ENCODE data around the gene APMAP.
"Not testable (repeated sequence)": the region's sequence is repeated elsewhere in the genome, so short reads cannot be mapped to it uniquely, and the experiment has no call there.

The APMAP gene

GRCh38 chr20:24950128-24950835 lies 42.3 kb downstream of the APMAP start:
- DNase-seq: no peak

GRCh38 chr20:24949756-24950127 lies 42.8 kb downstream of the APMAP start:
- peak in 1 of 5 experiments; percentile 56 for DNase-seq

GRCh38 chr20:24948939-24949679 lies 43.4 kb downstream of the APMAP start, which contains the start of gene CST7:
CST7 (plus strand) TSS chr20:24949269; CDS start chr20:24949506, 237 bp downstream.
- peak in 4 of 5 experiments; percentile 62 to 98 (median 82) for DNase-seq

GRCh38 chr20:24948396-24948938 lies 44.1 kb downstream of the APMAP start:
- not testable (repeated sequence) for DNase-seq

- DNase-seq: not testable (repeated sequence)
Measured at GRCh38 chr20:24946376-24946775, 46.2 kb downstream of the APMAP start.

GRCh38 chr20:24943731-24944130 lies 48.8 kb downstream of the APMAP start:
- DNase-seq: no peak

GRCh38 chr20:24943196-24943595 lies 49.4 kb downstream of the APMAP start:
- no peak for DNase-seq

GRCh38 chr20:24942679-24943078 lies 49.9 kb downstream of the APMAP start:
- no peak for DNase-seq

GRCh38 chr20:24939036-24939435 lies 53.5 kb downstream of the APMAP start:
- DNase-seq: no peak

GRCh38 chr20:24938498-24938897 lies 54.1 kb downstream of the APMAP start:
- no peak for DNase-seq

GRCh38 chr20:24937579-24937978 lies 55.0 kb downstream of the APMAP start:
- no peak for DNase-seq

- no peak for DNase-seq
Measured at GRCh38 chr20:24936526-24937407, 55.8 kb downstream of the APMAP start.

- DNase-seq: peak in 1 of 5 experiments; percentile 27
Measured at GRCh38 chr20:24935766-24936525, 56.6 kb downstream of the APMAP start.

- no peak for DNase-seq
Measured at GRCh38 chr20:24935140-24935539, 57.4 kb downstream of the APMAP start.

GRCh38 chr20:24934716-24935115 lies 57.8 kb downstream of the APMAP start:
- no peak for DNase-seq

- no peak for DNase-seq
Measured at GRCh38 chr20:24934101-24934661, 58.4 kb downstream of the APMAP start.

GRCh38 chr20:24933266-24933908 lies 59.2 kb downstream of the APMAP start:
- DNase-seq: no peak

GRCh38 chr20:24931893-24932292 lies 60.7 kb downstream of the APMAP start:
- peak in 1 of 5 experiments; percentile 52 for DNase-seq

- DNase-seq: not testable (repeated sequence)
Measured at GRCh38 chr20:24930724-24931688, 61.5 kb downstream of the APMAP start.
